OCI-LY1 (cell line): ENCODE measurements around the gene HERPUD2.

Experiments used
- EZH2 ChIP-seq: fragments of 200-600 bp; sonication (generic), shearing (Covaris generic); IDR thresholded peaks from 2 replicates; pipeline ENCODE4 v1.8.0; 2017; ENCODE audit warnings: borderline replicate concordance, mixed run types, mild to moderate bottlenecking, antibody characterized with exemption, low read length, moderate library complexity, mixed read lengths
- TF ChIP-seq, protein P1 (sequence below): fragments of 200-600 bp; sonication (generic), shearing (Covaris generic); IDR thresholded peaks from 2 replicates; pipeline ENCODE4 v1.5.1; 2017; ENCODE audit warnings: mild to moderate bottlenecking, antibody characterized with exemption, low read length, moderate library complexity, mixed read lengths

GRCh38 chr7:35670856-35671569, 23.9 kb downstream of the HERPUD2 start:
- TF ChIP-seq, protein P1, sequence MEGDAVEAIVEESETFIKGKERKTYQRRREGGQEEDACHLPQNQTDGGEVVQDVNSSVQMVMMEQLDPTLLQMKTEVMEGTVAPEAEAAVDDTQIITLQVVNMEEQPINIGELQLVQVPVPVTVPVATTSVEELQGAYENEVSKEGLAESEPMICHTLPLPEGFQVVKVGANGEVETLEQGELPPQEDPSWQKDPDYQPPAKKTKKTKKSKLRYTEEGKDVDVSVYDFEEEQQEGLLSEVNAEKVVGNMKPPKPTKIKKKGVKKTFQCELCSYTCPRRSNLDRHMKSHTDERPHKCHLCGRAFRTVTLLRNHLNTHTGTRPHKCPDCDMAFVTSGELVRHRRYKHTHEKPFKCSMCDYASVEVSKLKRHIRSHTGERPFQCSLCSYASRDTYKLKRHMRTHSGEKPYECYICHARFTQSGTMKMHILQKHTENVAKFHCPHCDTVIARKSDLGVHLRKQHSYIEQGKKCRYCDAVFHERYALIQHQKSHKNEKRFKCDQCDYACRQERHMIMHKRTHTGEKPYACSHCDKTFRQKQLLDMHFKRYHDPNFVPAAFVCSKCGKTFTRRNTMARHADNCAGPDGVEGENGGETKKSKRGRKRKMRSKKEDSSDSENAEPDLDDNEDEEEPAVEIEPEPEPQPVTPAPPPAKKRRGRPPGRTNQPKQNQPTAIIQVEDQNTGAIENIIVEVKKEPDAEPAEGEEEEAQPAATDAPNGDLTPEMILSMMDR, result no peak
- no peak for TF ChIP-seq EZH2
